Aortic smooth muscle cell (primary cell): ENCODE measurements around the gene OR2T35. TPM values are rescaled to one million over a fixed set of nuclear protein-coding genes. Genes with fewer than 3 reads are reported as not detected.

Experiments used
- total RNA-seq: library from RNA; depleted of rRNA; stranded (reverse); fragments of >200 nt; gene quantifications from 2 replicates; pipeline ENCODE4 v1.2.3, GENCODE V29; 2014

OR2T35 gene, protein sequence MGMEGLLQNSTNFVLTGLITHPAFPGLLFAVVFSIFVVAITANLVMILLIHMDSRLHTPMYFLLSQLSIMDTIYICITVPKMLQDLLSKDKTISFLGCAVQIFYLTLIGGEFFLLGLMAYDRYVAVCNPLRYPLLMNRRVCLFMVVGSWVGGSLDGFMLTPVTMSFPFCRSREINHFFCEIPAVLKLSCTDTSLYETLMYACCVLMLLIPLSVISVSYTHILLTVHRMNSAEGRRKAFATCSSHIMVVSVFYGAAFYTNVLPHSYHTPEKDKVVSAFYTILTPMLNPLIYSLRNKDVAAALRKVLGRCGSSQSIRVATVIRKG
- not detected in 2 replicates for total RNA-seq

DNA sequence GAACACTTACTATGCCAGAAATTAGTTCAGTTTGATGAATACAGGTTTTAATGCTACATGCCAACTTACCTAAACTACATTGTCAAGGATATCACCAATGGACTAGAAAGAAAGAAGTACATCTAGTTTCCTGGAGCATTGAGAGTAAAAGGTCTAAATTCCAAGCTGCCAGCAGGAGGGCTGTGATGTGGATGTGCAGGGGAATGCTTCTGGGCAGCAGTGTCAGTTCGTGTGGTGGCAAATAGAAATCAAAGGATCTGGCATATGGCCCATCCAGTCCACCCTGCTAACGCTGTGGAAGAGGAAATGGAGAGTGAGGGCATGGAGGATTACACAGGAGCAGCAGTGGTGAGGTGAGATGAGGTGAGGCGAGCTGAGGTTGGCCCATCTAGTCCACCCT is at the start of gene OR2T35:
Gene OR2T35, minus strand, starts transcription at position 101 of the 400 bp plus-strand sequence. CDS start 6,020 bp downstream, outside the sequence.

DNA sequence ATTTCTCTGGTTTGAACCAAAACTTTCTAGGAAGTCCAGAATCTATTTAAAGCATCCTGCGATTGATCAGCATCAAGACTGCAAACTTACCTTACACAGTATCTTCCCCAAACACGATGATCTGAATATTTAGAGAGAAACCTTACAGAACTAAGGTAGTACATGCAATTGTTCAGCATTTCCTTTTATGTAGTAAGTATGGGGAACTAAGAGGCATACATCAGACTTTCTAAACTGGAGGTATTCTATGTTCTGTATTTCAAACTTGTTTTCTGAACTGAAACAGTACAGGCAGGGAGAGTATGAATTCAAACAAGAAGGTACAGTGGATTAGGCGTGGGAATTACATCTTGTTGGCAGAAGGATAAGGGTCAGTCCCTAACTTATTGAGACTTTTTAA is 10.3 kb upstream of the OR2T35 start, which contains the start of gene OR2T27:
Gene OR2T27, minus strand, starts transcription at position 175 of the 400 bp plus-strand sequence. CDS start 4,644 bp downstream, outside the sequence.

DNA sequence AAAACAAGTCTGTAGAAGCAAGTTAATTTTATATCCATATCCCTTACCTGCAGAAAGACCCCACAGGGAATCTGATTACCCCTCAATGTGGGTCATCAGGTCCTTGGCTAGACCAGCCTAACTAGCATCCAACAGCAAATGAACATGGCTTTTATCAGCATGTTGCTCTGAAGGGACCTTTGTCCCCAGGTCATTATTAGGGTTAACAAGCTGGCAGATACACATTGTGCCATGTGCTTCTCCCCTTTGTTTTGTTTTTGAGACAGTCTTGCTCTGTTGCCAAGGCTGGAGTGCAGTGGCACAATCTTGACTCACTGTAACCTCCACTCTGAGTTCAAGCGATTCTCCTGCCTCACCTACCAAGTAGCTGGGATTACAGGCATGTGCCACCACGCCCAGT is 10.1 kb downstream of the OR2T35 start, which contains the start of gene OR2T11:
Gene OR2T11, minus strand, starts transcription at position 101 of the 400 bp plus-strand sequence. CDS start 7,963 bp downstream, outside the sequence.

DNA sequence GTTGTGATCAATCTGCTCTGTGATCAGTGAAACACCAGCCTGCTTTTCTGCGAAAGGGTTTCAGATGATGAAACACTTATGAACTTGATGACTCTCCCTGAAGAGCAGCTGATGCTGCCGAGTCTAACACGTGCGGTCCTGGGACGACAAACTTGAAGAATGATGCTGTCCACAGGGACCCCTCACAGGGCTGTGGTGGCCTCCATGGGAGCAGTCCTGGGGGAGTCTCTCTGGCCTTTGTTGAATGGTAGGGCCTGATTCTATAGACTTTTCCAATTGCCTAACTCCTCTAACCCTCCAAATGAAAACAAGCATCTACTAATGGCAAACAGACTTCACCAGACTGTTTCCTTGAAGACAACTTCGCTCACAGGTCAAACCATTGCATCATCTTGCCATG is 47.5 kb downstream of the OR2T35 start, which contains the start of gene OR2T10:
Gene OR2T10, minus strand, starts transcription at position 112 of the 400 bp plus-strand sequence. CDS start 3,932 bp downstream, outside the sequence.

Other genes with a start within 250 kb of the OR2T35 start
- gene OR2T1, start 242.2 kb downstream of the OR2T35 start, total RNA-seq: not detected in 2 replicates
- not detected in 2 replicates for gene OR2T2, start 199.6 kb downstream of the OR2T35 start, total RNA-seq
- not detected in 2 replicates for gene OR2T3, start 171.9 kb downstream of the OR2T35 start, total RNA-seq
- gene OR2T5, start 156.7 kb downstream of the OR2T35 start, total RNA-seq: not detected in 2 replicates
- gene OR2G6, start 137.2 kb downstream of the OR2T35 start, total RNA-seq: not detected in 2 replicates
- gene OR2T29, start 82.5 kb downstream of the OR2T35 start, total RNA-seq: 0.06 TPM in 1 of 2 replicates, not detected in the other
- not detected in 2 replicates for gene OR2T34, start 70.5 kb downstream of the OR2T35 start, total RNA-seq
- gene OR2T10, start 47.6 kb downstream of the OR2T35 start, total RNA-seq: not detected in 2 replicates
- not detected in 2 replicates for gene OR2T11, start 10.2 kb downstream of the OR2T35 start, total RNA-seq
- gene OR2T27, start 10.2 kb upstream of the OR2T35 start, total RNA-seq: not detected in 2 replicates
- gene OR14I1, start 57.5 kb upstream of the OR2T35 start, total RNA-seq: not detected in 2 replicates
- not detected in 2 replicates for gene LYPD8, start 110.5 kb upstream of the OR2T35 start, total RNA-seq
- 25.7 and 25.8 TPM in 2 replicates for gene SH3BP5L, start 180.6 kb upstream of the OR2T35 start, total RNA-seq
- 16.6 and 19.6 TPM in 2 replicates for gene ZNF672, start 192.9 kb upstream of the OR2T35 start, total RNA-seq
- 7.5 and 12.2 TPM in 2 replicates for gene ZNF692, start 213.8 kb upstream of the OR2T35 start, total RNA-seq